ENCODE data around the gene ARSG.

GRCh38 chr17:68457539-68458259 is 166.4 kb downstream of the ARSG start:
- TF ChIP-seq CTCF (IDR thresholded peaks at IDR 0.05) (no peak), HOXB5 (CRISPR knock-in tag; IDR thresholded peaks at IDR 0.05) (no peak), NR3C1 (IDR thresholded peaks at IDR 0.05) (no peak), SREBF2 (IDR thresholded peaks at IDR 0.05) (no peak), EP300 (IDR thresholded peaks at IDR 0.05) (no peak), CHD2 (IDR thresholded peaks at IDR 0.05; ENCODE audit: low read length, partially characterized antibody) (no peak), POLR2A (IDR thresholded peaks at IDR 0.05; ENCODE audit: low read length) (no peak)
